ENCODE measurements around the gene MESP2.

The MESP2 gene

DNA sequence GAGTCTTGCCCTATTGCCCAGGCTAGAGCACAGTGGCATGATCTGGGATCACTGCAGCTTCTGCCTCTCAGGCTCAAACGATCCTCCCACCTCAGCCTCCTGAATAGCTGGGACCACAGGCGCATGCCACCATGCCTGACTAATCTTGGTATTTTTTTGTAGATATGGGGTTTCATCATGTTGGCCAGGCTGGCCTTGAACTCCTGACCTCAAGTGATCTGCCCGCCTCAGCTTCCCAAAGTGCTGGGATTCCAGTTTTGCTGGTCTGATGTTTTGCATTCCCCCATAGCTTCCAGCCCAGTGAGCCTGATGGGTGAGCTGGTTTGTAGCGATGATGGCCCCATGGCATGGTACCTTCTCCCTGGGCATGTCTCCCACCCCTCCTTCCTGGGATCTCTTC lies 20.4 kb upstream of the MESP2 start:
- DNase-seq (ENCODE audit: low read depth), result no peak

DNA sequence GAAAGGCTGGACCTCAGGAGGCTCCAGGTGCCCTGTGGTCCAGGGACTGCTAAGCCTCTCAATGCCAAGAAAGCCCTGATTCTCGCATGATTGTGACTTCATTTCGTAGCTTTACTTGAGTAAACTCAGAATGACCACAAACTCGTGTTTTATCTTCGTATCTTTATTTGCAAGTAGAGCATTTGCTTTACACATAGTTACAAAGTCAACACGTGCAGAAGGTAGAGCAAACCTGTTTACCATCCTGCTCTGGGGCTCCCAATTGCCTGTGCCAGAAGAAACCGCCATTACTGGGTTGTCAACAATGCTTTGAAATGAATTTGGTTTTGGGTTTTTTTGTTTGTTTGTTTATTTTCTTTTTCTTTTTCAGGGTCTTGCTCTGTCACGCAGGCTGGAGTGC lies 19.2 kb upstream of the MESP2 start:
- no peak for DNase-seq (ENCODE audit: low read depth)

DNA sequence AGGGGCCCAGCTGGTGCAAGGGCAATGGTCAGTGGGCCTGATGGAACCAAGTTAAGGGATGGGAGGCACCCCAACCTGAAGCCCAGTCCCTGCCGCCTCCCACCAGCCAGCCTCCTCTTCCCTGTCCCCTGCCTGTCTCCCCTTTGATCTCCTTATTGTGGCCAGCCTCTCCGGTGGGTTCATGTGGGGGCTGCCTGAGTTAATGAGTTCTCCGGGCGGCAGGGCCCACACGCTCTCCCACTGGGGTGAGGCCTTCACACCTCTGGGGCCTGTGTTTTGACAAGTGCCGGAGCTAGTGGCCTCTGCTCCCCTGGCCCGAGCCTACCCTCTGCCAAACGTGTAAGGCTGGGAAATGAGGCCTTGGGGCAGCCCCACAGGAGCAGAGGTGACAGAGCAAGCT lies 17.8 kb upstream of the MESP2 start:
- no peak for DNase-seq (ENCODE audit: low read depth)

DNA sequence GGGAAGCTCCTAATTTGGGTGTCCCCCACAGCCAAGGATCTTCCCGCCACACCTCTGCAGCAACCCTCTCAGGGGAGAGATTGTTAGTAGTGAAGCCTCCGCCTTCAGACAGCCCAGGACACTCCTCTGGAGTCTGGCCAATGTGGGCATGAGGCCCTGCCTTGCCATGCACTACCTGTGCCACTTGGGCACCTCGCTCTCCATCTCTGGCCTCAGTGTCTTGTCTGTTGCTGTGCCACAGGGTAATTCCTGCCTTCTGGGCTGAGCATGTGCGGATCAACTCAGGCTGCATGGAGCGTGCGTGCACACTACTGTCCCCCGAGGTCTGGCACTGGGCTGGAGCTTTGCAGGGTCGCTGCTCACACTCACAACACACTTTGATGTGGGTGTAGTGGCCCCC lies 17.2 kb upstream of the MESP2 start:
- no peak for DNase-seq (ENCODE audit: low read depth)

DNA sequence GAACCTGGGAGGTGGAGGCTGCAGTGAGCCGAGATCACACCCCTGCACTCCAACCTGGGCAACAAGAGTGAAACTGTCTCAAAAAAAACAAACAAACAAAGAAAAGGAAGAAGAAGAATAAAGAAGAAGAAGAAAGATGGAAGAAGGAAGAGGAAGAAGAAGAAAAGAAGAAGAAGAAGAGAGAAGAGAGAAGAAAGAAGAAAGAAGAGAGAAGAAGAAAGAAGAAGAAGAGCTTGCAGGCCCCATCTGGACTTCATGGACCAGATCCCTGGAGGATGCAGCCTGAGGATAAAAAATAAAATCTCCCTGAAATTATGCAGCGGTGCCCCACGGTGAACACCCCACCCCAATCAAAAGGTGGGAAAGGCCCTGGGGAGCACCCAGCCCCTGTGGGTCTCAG lies 16.3 kb upstream of the MESP2 start:
- DNase-seq (ENCODE audit: low read depth), result no peak

DNA sequence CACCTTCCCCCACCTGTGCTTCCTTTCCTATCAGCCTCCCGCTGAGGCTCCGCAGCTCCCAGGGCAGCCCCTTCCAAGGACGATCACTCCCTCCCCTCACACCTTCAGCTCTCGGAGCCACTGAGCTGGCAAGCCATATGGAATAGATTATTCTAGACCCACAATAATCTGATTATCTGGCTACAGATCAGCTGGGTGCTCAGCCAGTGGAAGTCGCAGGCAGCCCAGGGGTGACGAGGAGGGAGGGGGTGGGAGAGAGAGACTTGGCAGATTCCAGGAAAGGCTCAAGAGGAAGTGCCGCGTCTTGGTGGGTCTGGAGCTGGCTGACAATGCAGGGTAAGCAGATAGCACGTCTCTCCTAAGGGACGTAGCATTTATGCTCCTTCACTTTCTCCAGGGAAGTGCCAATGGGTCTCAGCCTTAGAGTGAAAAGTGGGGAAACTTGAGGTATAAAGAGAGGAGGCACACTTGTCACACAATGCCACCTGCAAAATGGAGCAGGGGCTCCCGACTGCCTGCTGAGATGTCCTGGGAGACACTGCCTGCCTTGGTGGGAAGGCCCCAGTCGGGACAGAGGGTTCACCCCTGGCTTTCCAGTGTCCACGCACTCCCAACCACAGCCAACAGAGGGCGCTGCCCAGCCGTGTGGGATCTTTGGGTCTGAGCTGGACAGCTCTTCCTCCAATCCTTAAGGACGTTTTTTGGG lies 15.7 kb upstream of the MESP2 start:
- peak; percentile 55 for DNase-seq (ENCODE audit: low read depth)

DNA sequence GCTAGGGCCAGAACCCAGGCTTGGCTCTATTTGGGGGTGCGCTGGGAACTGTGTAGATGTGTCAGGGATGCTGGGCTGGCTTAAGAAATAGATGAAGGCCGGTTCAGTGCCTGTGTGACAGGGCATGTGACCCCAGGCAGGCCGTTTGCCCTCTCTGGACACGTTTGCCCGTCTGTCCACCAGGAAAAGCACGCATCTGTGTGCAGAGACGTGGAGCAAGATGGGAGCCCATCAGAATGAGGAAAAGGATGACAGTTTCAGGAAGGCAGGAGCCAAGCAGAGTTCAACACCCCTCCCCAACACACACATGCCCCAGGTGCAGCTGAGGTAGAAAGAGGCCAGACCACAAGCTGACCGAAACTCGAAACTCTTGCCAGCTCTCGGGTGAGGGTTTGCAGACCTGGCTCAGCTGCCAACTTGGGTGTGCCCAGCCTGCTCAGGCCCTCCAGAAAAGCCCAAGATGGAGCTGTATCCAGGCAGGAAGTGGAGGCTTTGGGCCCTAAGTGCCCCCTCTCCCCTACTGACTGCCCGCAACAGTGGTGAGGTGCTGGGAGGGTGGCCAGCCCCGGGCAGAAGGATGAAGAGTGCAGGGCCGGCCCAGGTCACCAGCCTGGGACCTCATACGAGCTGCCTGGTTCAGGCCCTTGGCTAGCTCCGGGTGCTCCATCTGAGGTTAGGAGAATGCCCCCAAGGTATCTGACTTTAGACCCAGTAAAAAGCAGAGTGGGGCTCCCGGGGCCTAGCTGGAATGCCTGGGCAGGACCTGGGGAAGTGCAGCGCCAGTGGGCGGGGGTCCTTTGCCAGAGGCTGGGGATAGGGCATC lies 14.9 kb upstream of the MESP2 start:
- no peak for DNase-seq (ENCODE audit: low read depth)

DNA sequence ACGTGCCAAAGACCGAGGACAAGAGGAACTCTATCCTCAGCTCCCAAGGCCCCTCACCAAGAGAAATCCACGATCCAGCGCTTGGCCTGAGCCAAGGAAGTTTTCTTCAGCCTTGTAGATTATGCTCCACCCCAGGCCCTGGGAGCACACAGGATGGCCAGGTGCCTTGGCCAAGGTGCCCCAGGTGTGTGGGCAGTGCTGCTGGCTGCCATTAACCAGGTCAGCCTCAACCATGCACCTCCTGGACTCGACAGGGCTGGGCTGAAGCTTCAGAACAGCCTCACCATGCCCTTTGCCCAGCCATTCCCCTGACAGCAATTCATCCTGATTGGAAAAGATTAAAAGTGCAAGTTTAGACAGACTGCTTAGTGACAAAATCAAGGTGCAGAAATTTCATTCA lies 14.2 kb upstream of the MESP2 start:
- no peak for DNase-seq (ENCODE audit: low read depth)

DNA sequence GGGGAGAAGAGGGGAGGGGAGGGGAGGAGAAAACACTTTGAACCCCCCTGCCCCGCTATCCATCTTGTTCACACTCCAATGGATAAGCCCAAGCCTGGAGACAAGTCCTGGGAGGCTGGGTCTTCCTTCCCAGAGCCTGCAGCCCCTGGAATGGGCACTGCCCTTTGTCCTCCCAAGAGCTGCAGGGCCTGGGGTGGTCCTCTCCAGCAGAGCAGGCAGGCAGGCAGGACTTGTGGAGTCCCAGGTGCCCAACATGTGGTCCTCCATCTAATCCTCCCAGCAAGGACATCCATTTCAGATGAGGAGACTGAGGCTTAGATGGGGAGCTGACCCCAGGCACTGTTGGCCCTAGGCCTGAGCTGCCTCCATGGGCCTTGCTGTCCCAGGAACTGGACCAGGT lies 10.4 kb upstream of the MESP2 start:
- no peak for DNase-seq (ENCODE audit: low read depth)

DNA sequence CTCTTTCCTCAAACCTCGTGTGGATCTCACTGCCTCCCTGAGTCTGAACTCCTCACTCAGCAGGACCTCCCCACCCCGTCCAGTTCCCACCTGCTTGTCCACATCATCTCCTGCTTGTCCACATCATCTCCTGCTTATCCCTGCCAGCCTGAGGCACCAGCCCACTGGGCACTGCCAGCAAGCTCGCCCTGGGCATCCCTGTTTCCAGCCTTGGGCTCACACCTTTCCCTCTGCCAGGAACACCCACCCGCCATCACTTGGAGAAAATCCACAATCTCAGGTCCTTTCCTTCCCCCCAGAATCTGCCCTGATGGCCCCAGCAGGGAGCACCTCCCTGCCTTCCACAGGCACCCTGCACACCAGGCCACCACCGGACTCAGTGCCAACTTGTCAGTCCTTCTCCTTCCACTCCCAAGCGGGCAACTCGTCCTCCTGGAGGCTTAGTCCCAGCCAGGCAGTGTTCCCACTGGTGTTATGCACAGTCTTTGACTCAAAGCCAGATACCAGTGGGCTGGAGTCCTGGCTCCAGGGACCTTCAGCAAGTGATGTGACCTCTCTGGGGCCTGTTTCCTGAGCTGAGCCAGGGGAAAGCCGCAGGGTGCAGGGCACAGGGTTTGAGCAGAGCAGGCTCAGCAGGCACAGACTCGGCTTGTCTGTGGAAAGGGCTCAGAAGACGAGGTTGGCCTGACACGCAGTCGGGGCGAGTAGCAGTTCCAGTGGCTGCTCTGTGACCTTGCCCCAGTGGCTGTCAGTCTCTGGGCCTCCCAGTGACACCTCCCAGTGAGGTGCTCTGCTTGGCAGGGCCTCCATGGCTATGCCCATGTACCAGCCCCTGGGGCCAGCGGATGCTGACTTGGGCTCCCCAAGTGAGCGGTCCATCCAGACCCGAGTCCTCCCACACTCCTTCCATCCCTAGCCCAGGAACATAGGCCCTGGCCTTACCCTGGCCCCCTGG lies 9.5 kb upstream of the MESP2 start:
- no peak for DNase-seq (ENCODE audit: low read depth)

DNA sequence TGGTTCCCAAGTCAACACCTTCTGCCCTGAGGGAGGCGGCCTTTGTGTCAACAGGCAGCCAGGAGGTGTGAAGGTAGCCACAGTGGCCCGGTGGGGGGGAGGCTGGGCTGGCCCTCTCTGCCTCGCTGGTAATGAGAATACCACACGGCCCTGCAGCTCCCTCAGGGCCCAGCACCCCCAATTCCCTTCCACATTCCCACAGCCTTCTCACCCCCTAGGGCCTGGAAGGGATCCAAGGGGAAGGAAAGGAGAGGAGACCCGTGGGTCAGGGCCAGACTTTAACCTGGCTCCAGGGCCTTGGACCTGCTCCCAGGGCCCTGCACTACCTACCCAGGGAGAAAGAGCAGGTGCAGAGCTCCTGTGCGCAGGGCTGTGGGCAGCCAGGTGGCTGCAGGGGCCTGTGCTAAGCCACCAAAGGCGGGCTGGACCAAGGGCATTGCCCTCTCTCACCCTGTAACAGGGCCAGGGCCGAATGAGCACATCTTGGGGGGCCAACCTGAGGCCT lies 8.7 kb upstream of the MESP2 start:
- DNase-seq (ENCODE audit: low read depth), result no peak

DNA sequence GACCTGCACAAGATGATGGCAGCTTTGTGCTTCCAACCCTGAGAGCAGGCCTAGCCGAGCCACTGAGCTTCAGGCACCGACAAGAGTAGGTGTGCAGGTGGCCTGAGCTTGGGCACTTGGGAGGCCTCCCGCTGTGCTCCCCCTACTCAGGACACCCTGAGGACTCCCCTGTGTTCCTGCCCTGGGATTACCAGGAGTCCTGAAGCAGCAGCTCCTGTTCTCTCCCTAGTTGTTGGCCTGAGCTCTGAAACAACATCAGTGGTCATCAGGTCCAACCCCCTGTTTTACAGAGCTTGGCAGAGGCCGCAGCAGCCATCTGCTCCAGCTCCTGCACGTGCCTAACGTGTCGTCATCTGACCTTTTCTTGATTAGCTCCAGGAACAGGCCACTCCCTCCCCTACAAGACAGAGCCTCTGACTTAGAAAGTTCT lies 8.0 kb upstream of the MESP2 start:
- peak; percentile 69 for DNase-seq (ENCODE audit: low read depth)

DNA sequence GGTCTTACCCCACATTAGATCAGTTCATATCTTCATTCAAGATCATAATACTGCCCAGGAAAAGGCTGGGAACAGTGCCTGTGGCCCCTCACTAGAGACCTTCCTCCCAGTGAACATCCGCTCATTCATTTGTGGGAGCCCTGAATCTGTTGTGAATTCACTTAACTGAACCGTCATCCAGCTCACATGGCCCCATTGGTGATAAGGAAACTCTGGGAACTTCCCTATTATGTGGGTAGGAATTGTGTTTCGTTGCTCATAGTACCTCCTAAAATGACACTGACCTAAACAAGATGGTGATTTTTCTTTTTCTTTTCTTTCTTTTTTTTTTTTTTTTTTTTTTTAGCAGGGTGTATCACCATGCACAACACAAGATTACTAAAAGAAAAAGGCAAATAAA lies 6.8 kb upstream of the MESP2 start:
- no peak for DNase-seq (ENCODE audit: low read depth)

DNA sequence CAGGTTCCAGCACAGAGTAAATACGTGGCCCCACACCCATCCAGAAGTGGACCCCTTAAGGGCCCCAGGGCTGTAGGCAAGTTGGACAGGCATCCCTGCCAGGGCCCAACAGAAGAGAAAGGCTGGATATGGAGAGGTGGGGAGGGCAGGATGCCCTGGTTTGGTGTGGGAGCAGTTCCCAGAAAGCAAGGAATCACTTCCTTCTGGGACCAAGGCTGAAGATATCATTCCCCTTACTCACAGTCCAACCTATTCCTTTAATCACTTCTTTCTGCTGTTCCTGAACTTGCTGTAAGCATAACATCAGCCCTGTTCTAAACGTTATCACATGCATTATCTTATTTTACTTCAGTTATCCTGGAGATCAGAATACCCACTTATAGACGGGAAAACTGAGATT lies 6.1 kb upstream of the MESP2 start:
- no peak for DNase-seq (ENCODE audit: low read depth)

DNA sequence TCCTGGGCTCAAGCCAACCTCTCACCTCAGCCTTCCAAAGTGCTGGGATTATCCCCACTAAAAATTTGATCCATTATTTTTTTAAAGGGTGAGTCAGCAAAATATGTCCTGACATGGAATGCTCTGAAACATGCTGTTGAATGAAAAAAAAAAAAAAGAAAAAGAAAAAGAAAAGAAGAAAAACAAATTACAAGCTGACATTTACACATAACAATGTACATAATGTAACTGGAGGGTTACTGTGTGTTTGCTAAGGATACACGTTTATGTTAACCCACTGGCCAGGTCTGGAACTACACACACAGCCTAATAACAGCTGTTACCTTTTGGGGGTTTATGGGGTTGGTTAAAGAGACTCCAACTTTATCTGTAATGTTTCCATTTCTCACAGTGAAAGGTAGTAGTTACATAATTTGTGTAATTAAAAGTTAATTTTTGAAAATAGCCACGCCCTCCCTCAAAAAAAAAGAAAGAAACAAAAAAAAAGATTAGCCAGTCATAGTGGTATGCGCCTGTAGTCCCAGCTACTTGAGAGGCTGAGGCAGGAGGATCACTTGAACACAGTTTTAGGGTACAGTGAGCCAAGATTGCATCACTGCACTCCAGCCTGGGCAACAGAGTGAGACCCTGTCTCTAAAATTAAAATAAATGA lies 3.1 kb upstream of the MESP2 start:
- peak; percentile 10 for DNase-seq (ENCODE audit: low read depth)

DNA sequence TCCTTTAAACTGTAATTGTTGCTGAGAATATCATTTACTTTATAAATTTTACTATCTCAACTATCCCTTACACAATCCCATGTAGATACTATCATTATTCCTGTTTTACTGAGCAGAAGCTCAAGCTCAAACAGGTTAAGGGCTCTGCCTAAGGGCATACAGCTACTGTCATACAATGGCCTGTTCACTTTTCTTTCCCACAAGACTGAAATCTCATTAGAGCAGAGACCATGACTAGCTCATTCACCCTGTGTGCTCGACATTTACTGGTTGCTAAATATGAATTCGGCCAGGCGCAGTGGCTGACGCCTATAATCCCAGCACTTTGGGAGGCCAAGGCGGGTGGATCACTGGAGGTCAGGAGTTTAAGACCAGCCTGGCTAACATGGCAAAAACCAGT lies 1.6 kb upstream of the MESP2 start:
- DNase-seq (ENCODE audit: low read depth), result no peak

DNA sequence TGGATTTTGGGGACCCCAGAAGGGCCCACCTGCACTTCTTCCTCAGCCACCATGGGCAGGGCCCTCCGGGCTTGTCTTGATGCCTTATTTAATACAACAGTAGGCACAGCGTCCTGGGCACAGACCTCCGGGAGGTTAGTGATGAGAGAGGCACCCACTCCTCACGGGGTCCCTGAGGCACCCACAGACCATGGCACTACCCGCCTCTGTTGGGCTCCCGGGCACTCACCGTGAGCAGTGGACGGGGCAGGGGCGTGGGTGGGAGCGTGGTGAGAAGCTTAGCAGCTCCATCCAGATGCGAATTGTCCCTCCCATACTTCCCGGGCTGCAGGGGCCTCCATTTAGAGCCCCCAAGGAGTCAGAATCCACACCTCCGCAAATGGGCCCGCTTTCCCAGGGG lies 317 bp upstream of the MESP2 start:
- no peak for DNase-seq (ENCODE audit: low read depth)

DNA sequence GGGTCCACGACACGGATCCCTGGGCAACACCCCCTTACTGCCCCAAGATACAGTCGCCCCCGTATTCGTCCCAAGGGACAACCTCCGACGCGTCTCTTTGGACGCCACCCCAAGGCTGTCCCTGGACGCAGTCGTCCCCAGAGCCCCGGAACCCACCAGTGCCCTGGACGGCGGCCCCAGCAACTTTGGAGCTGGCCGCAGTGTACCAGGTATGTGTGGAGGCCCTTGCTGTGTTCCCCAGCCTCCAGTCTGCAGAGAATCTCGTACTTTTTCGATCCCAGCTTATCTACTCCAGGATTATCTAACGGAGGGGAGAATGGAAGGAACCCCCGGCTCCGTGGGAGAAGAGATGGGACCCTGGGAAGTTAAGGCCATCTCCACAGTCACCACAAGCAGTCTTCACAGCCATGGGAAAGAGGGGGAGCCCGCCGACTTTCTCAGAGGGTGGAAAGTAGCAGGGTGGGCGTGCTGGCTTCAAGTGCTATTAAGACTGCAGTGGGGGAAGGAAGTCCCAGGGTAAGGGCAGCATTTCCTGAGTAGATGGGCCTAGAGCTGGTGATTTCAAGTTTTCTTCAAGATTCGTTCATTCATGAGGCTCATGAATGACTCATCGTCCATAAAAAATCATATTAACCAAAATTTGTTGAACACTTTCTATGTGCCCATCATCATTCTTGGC lies 1.1 kb downstream of the MESP2 start:
- no peak for DNase-seq (ENCODE audit: low read depth)

DNA sequence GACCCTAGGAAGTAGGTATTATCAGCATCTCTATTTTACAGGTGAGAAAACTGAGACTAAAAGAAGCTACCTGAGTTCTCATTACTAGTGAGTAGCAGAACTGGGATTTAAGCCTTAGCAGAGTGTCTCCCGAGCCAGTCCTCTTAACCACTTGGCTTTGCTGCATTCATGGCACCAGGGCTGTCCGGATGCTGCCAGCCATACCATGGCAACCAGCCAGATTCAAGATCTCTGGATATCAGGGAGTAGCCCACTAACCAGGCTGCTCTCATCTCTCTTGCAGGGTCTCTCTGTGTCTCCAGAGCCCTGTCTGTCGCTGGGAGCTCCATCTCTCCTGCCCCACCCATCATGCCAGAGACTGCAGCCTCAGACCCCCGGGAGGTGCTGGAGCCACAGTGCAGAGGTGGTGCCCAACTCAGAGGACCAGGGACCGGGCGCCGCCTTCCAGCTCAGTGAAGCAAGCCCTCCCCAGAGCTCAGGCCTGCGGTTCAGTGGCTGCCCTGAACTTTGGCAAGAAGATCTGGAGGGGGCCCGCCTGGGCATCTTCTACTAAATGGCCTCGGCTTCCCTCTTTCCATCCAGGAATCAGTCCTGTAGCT lies 1.7 kb downstream of the MESP2 start:
- no peak for DNase-seq (ENCODE audit: low read depth)

DNA sequence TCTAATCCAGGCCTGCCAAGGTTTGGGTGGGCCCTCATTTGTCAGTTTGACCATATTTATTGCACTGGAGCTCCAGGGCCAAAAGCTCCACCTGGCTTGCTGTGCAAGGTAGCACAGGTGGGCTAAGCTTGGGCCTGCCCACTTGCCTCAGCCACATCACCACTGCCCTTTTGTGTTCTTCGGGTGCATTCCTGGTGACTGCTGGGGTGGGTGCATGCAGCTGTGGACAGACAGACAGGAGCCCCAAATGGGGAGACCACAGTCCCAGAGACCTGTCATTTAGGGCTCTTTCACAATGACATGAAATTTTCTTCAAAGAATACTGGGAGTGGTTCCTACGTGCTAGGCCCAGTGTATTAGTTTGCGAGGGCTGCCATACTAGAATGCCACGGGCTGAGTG lies 2.7 kb downstream of the MESP2 start:
- DNase-seq (ENCODE audit: low read depth), result no peak

DNA sequence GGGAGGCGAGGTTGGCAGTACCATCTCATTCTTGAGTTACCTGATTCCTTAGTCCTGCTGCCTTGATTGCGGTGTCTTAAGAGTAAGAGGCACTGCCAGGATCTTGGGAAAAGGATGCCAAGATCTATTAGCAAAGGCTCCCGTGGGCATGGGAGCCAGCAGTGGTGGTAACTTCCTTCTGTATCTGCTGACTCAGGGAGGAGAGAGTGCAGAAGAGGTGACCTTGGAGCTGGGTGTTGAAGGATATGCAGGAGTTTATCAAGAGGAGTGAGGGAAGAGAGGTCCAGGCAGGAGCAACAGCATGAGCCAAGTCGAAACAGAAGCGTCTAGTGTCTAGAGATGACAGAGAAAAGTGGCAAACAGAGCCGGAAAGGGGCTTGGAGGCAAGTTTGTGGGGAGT lies 4.5 kb downstream of the MESP2 start:
- DNase-seq (ENCODE audit: low read depth), result no peak
